Measurements from ENCODE around the gene LIPT1.
"Not testable (repeated sequence)": the region's sequence is repeated elsewhere in the genome, so short reads cannot be mapped to it uniquely, and the experiment has no call there.

GRCh38 chr2:99135044-99135556 is 19.7 kb upstream of the LIPT1 start:
- not testable (repeated sequence) for TF ChIP-seq PATZ1 (CRISPR knock-in tag; IDR thresholded peaks at IDR 0.05; ENCODE audit: borderline replicate concordance); ZFP30 (CRISPR knock-in tag; IDR thresholded peaks at IDR 0.05); ZNF70 (CRISPR knock-in tag; IDR thresholded peaks at IDR 0.05)
- TF ChIP-seq, protein P1, sequence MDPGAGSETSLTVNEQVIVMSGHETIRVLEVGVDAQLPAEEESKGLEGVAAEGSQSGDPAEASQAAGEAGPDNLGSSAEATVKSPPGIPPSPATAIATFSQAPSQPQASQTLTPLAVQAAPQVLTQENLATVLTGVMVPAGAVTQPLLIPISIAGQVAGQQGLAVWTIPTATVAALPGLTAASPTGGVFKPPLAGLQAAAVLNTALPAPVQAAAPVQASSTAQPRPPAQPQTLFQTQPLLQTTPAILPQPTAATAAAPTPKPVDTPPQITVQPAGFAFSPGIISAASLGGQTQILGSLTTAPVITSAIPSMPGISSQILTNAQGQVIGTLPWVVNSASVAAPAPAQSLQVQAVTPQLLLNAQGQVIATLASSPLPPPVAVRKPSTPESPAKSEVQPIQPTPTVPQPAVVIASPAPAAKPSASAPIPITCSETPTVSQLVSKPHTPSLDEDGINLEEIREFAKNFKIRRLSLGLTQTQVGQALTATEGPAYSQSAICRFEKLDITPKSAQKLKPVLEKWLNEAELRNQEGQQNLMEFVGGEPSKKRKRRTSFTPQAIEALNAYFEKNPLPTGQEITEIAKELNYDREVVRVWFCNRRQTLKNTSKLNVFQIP (CRISPR knock-in tag; IDR thresholded peaks at IDR 0.05; ENCODE audit: borderline replicate concordance, low read depth) = not testable (repeated sequence)

Measured in SK-N-SH treated with all-trans-retinoic acid at 6 μM for 48 hours (cell line).